ENCODE measurements around the gene CALCOCO1.
"Not testable (repeated sequence)": the region's sequence is repeated elsewhere in the genome, so short reads cannot be mapped to it uniquely, and the experiment has no call there.

The CALCOCO1 gene

DNA sequence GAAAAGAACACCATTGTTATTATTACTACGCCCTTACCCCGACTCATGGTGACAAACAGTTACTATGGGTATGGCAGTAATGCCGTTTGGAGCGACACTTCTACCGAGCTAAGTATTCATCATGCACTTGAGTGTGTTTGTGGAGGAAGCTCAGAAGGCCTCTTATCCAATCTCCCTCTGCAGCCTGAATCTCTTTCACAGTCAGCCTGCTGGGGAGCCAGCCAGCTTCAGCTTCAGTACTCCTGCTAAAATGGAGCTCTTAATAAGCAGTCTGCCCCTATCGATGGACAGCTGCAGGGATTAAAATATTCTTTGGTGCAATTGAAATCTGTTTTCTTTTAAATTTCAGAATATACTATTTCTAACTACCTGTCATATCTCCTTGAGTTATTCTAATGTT lies 26.7 kb downstream of the CALCOCO1 start:
- in situ Hi-C loops (cut with MboI; ENCODE audit: low sequenced_read_pairs): loop anchor here (5.0 to 10.0 kb wide), 2 partner anchors 42 to 514 kb away; no protein-coding TSS in a partner anchor

DNA sequence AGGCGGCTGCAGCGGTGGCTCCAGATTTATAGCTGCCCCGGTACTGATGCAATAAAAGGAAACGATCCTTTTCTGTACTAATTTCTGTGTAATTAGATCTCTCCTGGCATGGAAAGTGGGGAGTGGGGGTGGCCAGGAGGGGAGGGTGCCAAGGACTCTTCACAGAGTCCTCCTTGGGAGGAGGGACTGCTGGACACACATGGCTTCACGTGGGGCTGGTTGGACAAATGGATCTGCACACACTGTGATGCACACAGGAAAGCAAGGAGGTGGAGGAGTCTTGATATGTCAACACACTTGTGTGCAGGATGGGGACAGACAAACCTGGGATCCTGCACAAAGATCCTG lies 27.6 kb downstream of the CALCOCO1 start:
- in situ Hi-C loops (cut with MboI; ENCODE audit: low sequenced_read_pairs): loop anchor here (5.0 to 10.0 kb wide), 2 partner anchors 43 to 515 kb away; no protein-coding TSS in a partner anchor

DNA sequence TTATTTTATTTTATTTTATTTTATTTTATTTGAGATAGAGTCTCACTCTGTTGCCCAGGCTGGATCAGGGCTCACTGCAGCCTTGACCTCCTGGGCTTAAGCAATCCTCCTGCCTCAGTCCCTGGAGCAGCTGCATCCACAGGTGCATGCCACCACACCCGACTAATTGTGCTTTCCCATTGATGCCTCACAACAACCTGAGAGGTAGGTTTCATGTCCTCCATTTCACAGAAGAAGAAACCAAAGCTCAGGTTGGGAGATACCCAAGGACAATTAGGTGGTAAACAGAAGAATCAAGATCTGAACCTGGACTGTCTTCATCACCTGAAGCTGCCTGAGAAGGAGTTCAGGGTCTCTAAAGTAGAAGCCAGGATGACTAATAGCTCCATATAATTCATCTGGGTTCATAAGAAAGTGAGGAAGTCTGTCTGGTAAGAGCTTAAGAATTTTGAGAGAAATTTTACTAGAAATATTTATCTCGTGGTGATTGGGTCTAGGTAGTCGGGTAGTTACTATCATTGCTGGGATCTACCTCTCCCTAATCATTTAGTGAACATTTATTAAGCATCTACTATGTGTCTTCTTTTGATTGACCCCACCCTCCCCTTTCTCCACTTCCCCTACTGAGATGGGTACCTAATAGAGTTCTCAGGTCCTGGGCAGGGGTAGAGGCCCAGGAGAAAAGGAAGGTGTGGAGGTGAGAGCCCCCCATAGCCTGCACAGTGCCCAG lies 28.1 kb downstream of the CALCOCO1 start:
- in situ Hi-C loops (cut with MboI; ENCODE audit: low sequenced_read_pairs): no loop called here

DNA sequence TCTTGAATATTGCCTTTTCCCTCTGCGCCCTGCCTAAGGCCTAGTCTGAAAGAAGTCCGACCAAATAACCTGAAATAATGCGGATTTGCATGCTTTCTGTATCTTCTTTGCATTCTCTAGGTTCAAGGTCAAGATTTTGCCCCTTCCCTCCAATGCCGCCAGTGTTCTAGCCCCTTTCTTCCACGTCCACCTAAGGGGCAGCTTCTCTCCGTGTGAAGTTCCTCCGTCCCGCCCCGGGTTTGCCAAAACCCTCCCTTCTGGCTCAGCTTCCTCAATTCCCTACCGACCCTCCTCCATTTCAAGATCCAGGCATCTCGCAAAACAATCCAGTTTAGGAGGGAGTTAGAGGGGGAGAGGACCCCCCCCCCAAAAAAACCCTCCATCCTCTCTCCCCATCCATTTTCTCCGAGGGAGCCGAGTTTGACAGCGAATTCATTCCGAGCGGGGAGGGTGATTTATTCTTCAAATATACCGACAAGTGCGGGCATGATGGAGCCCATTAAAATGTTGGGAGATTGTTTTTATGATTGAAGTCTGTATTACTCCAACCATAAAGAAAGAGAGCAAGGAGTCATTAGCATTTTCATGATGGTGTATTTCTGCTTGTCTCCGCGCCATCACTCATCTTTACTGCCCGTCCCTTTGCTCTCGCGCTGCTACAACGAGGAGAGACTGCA lies 30.5 kb downstream of the CALCOCO1 start:
- in situ Hi-C loops (cut with MboI; ENCODE audit: low sequenced_read_pairs): no loop called here

DNA sequence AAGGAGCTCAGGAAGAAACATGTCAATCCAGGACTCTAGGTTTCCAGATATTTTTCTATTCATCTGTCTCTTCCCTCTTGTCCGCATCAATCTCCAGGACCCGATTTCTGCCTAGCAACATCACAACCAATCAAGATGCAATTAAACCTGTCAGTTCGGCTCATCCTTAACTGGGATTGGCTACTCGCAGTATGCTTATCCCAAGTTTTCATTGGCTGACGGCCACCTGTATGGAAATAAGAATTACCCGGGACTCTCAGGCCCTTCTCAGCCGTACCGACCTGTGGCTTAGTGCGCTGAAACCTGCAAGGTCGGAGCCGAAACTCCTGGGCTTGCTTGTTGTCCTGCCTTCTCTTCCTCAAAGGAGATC lies 31.0 kb downstream of the CALCOCO1 start:
- in situ Hi-C loops (cut with MboI; ENCODE audit: low sequenced_read_pairs): no loop called here

DNA sequence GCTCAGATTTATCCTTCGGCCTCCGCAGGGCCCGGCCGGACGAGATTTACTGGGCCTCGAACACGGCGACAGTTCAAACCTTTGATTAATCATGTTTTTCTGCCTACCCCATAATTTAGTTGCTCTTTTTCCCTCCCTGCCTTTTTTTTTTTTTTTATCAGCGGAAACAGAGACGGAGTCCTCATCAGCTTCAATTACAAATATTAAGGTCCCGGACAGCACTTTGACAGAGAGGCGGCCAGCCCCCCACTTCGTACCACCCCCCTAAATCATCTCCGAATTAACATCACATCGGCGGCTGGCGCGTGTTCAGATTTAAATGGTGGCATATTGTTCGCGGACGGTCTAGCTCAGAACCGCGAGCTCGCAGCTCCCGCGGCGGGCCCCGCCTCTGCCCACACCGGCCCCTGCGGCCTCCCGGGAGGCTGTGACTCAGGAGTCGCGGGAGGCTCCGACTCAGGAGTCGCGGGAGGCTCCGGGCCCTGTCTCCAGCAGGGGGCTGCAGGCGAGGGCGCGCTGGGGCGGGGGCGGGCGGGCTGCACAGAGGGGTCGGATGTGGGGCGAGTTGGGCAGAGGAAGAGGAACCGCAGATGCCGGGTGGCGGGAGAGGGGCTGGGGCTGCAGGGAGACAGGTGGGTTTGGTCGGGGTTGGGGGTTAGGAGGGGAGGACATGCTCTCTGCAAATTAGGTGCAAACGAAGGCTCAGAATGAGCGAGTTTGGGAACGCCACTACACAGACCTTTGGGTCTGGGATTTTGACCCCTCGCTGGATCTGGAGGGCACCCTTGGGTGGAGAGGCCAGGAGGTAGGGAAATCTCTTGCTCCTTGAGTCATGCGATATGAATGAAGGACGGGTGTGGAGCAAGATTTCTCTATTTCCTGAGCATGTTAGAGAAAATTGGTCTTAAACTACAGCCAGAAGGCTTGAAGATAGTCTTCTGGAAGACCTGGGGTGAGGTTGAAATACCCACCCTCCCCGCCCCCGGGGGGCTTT lies 31.8 kb downstream of the CALCOCO1 start:
- in situ Hi-C loops (cut with MboI; ENCODE audit: low sequenced_read_pairs): no loop called here

DNA sequence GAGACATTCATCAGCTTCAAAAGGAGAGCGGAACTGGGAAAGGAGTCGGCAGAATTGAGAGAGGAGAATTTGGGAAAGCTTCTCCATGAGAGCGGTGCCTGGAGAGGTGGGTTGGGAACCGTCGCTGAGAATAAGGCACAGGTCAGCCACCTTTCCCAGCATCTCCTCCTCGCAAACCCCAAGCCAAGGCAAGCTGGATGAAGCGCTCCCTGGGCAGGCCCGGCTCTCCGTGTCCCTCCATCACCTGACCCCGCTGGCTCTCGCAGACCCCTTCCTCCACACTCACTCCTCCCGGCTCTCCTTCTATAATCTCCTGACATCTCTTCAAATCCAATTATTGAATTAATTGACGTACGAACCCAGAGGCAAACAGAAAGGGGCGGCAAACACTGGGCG lies 32.5 kb downstream of the CALCOCO1 start:
- in situ Hi-C loops (cut with MboI; ENCODE audit: low sequenced_read_pairs): no loop called here

DNA sequence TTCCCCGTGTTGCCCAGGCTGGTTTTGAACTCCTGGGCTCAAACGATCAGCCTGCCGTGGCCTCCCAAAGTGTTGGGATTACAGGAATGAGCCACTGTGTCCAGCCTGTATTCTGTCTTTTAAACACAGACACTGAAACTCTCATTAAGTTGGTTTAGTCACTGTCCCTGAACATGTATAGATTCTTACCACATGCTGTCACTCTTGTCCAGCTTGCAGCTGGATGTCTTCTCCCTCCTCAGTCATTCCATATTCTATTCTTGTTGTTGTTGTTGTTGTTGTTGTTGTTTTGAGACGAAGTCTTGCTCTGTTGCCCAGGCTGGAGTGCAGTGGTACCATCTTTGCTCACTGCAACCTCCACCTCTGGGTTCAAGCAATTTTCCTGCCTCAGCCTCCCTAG lies 39.1 kb downstream of the CALCOCO1 start:
- in situ Hi-C loops (cut with MboI; ENCODE audit: low sequenced_read_pairs): no loop called here

DNA sequence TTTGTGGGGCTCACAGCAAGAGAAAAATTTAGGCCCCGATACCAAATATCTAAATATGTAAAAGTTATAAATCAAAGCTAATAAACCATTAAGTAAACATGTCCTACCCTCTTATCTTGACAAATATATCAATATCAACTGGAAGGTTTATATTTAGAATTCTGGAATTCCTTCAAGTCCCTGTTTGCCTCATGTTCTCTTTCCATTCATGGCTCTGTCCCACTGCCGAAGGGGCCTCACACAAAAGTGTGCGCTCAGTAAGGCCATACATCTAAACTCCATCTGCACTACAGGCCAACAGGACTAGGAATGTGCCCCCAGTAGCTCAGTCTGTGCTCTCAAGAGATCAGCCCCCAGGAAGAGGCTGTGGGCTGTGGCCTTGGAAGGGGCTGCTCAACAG lies 40.8 kb downstream of the CALCOCO1 start:
- in situ Hi-C loops (cut with MboI; ENCODE audit: low sequenced_read_pairs): no loop called here

DNA sequence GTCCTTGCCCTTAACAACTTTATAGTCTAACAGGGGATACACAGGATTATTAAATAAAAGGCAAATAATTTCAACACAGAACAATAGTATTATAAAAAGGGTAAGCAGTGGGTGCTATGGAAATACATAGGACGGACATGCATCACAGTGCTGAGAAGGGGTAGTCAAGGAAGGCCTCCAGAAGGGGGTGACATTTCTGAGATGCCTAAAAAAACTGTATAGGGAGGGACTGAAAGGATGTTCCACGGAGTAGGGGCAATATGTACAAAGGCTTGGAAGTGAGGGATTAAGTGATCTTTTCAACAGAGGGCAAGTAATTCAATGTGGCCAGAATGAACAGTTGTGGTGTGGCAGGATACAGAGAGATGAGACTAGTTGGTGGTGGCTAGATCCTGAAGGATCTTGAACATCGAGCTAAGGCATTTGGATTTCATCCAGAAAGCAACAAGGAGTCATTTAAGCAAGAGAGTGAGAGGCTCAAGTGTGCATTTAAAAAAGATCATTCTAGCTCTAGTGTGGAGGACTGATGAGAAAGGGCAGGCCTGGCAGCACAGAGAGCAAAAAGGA lies 42.5 kb downstream of the CALCOCO1 start:
- in situ Hi-C loops (cut with MboI; ENCODE audit: low sequenced_read_pairs): no loop called here

DNA sequence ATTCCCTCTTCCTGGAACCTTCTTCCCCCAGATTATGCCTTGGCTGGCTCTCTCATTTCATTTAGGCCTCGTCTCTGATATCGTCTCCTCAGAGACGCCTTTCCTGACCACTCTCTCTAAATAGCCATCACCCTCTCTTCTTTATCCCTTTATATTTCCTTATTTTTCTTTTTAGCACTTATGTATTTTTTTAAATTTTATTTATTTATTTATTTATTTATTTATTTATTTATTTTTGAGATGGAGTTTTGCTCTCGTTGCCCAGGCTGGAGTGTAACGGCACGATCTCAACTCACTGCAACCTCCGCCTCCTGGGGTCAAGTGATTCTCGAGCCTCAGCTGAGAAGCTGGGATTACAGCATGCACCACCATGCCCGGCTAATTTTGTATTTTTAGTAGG lies 43.3 kb downstream of the CALCOCO1 start:
- in situ Hi-C loops (cut with MboI; ENCODE audit: low sequenced_read_pairs): no loop called here

DNA sequence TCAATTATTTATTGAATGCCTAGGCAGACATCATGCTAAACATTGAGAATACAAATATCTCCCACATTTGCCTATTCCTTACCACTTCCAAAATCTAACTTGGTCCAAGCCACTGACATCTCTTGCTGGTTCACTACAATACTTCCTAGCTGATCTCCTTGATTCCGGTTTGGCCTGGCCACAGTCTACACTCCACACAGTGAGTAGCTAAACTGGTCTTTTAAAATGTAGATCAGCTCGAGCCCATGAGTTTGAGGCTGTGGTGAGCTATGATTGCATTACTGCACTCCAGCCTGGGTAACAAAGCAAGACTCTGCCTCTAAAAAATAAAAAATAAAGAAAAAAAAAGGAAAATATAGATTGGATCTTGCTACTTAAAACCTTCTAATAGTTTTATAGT lies 43.8 kb downstream of the CALCOCO1 start:
- in situ Hi-C loops (cut with MboI; ENCODE audit: low sequenced_read_pairs): no loop called here

DNA sequence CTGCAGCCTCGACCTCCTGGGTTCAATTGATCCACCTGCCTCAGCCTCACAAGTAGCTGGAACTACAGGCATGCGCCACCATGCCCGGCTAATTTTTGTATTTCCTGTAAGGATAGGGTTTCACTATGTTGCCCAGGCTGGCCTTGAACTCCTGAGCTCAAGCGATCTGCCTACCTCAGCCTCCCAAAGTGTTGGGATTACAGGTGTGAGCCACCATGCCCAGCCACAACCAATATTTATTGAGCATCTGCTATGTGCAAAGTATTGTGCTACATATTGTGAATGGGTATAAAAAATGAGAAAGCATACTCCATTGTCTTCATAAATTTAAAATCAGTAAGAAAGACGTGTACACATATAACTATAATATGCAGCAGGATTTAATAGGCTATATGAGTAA lies 47.2 kb downstream of the CALCOCO1 start:
- in situ Hi-C loops (cut with MboI; ENCODE audit: low sequenced_read_pairs): not testable (repeated sequence)

DNA sequence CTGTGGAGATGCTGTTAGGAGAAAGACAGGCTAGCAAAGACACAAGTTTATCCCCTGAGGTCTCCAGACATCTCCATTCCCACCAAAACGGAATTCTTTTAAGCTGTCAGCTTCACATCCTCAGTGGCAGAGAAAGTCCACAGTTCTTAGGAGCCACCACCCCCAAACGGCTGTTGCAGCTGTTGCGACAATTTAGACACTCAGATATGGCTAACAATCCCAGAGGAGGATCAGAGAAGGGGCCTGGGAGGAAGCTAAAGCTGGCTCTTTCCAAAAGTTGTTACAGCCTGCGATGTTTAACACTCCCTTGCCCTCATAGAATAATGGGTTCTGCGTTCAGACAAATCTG lies 49.5 kb downstream of the CALCOCO1 start:
- in situ Hi-C loops (cut with MboI; ENCODE audit: low sequenced_read_pairs): loop anchor here (10.0 kb wide), 1 partner anchor 133 kb away; no protein-coding TSS in a partner anchor

DNA sequence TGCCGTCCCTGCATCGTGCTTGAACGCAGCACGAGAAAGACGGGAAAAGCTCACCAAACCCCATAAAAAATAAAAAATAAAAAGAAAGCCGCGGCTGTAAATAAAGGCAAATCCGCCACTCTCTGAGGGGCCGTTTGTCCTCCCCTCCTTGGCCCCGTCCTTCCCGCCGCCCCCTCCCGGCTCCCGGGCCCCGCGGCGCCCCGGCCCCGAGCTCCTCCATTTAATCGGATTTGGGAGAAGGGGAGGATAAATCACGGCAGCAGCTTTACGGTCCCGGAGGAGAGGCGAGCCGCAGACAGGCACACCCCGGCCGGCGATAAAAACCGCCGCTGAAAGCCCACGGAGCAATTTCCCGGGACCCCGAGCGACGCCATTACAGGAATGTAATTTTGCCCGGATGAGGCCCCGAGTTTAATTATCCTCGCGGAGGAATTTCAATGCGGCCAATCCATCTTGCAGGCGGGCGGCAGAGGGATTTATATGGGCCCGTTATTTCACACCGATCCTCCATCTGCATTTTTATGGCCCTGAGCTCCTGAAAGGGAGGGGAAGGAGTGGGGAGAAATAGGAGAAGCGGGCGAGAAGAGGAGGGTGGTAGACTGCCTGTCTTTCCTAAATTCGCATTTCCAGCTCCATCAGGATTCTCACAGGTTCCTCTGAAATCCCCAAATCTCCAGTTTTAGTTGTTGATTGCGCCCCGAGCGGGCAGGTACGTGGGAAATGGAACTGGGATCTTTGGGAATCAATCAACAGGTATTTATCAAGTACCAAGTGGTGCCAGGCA lies 50.0 kb downstream of the CALCOCO1 start:
- in situ Hi-C loops (cut with MboI; ENCODE audit: low sequenced_read_pairs): loop anchor here (10.0 kb wide), 1 partner anchor 132 kb away; no protein-coding TSS in a partner anchor

DNA sequence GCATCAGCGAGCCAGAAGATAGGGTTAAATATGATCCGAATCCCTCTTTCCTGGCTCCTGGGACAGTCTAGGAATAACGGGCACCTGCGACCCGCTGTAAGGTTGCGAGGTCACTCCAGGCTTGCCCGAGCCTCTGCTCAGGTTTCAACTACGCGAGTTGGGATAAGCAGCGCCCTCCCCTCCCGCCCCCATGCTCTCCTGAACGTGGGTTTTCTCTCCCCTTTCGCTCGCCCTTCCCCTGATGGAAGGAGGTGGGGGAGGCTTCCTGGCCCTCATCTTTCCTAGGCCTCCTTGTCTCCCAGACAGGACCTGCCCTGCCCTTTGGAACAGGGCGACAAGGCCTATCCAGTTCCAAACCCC lies 50.6 kb downstream of the CALCOCO1 start:
- in situ Hi-C loops (cut with MboI; ENCODE audit: low sequenced_read_pairs): loop anchor here (10.0 kb wide), 1 partner anchor 132 kb away; no protein-coding TSS in a partner anchor

DNA sequence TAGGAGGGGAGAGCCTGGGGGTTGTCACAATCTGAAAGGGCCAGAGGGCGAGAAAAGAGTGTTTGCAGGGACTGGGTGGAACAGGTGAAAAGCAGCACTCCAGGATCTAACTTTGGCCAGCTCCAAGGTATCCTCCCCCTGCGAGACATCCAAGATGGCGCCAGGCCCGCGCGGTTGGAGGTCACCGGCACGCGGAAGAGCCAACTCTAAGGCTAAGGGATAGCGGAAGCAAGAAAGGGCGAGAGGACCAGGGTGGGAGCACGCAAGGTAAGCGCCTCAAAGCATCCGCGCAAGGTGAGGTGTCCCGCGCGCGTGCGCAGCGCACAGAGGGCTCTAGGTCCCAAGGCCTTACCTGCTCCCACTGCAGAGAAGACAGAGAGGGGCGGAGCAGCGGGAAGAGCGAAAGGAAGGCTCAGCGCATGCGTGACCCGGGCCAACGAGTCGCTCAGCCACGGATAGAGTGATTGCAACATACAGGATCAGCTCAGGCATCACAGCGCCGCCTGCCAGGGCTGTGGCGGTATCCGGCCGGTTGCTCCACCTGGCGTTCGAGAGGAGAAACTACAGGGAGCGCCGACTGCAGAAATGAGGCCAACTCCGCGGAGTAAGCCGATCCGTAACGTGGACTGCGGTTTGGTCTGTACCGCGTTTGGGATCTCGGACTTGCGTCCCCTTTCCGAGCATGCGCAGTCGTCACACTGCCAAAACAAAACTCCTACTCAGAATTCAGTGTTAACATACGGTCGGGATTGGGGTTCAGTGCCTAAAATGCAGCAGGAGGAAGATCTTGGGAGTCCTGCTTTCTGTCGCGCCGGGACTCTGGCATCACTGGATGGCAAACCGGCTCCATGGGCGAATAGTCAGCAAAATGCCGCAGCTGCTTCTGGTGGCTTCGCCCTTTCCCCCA lies 51.3 kb downstream of the CALCOCO1 start, which contains the start of gene ATP5MC2:
Gene ATP5MC2 (minus strand): TSS at position 383 of the 907 bp plus-strand sequence. CDS start 3,469 bp downstream, outside the sequence.
- in situ Hi-C loops (cut with MboI; ENCODE audit: low sequenced_read_pairs): loop anchor here (10.0 kb wide), 1 partner anchor 131 kb away; no protein-coding TSS in a partner anchor

DNA sequence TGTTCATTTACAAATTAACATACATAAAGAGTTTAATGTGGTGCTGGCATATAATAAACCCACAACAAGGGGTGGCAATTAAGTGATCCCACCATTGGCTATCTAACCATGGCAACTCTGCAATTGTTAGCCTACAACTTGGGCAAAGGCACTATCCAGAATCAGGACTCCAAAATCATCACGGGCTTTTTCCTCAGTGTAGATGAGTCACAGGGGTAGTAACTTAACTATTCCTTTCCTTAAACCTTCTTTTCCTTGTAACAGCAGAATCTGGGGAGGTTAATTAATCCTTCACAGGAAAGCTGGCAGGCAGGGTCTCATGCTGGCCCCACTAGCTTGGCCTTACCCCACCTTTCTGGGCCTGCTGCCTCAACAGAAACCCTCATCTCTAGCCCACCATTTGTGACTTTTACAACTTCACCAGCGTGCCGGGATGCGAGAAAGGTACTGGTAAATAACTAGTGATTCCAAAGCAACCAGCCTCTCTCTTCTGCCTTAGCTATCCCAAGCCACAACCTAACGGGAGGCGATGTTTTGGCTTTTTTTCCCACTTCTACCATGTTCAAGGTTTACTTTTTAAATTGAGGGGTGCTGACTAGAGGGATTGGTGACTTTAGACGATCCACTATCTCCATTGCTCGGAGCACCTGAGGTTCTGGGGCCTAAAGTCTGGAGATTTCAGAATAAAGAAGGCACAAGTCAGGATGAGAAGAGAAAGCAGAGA lies 52.1 kb downstream of the CALCOCO1 start:
- in situ Hi-C loops (cut with MboI; ENCODE audit: low sequenced_read_pairs): loop anchor here (10.0 kb wide), 1 partner anchor 130 kb away; no protein-coding TSS in a partner anchor
